Measurements from ENCODE around the gene DGKI. TPM values are rescaled to one million over a fixed set of nuclear protein-coding genes. Genes with fewer than 3 reads are reported as not detected.

The DGKI gene
- total RNA-seq, 1 experiment from 2014 or later: 0.79 TPM

DNA sequence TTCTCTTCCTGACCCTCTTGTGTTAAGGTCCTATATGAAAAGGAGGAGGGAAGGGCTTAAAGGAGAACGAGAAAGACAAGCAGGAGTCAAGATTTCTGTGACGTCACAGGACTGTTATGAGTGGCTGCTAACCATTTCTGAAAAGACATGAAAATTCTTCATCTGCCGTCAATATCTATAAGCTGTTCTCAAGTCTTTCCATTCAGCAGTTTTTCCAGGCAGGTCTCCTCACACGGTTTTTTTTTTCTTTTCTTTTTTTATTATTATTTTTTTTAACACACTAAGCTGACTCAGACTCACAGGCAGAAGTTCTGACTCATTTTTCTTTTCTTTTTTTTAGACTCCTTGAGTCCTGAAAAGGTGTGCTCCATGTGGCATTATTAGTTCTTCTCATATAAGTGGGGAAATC is 72.0 kb downstream of the DGKI start:
- ChIA-PET CTCF (no interaction called here), POLR2A (no interaction called here)
- Mint-ChIP-seq H3K36me3 (no peaks in the 10 kb centered on the region), H3K4me1 (peaks cover 10% of the 10 kb centered on the region), H3K27ac (no peak overlapping the region), H3K27me3 (ENCODE audit: low read depth) (no peaks in the 10 kb centered on the region), H3K4me3 (no peak overlapping the region), H3K9me3 (no peaks in the 10 kb centered on the region)
- ATAC-seq (no peak), DNase-seq (ENCODE audit: low spot score) (no peak)
- TF ChIP-seq HMGXB4 (CRISPR knock-in tag; IDR thresholded peaks at IDR 0.05) (no peak), FOXP1 (CRISPR knock-in tag; IDR thresholded peaks at IDR 0.05; ENCODE audit: borderline replicate concordance) (no peak), ESRRA (CRISPR knock-in tag; IDR thresholded peaks at IDR 0.05; ENCODE audit: borderline replicate concordance) (no peak), GABPB1 (CRISPR knock-in tag; IDR thresholded peaks at IDR 0.05) (no peak), CREB1 (CRISPR knock-in tag; IDR thresholded peaks at IDR 0.05) (no peak), ZNF425 (CRISPR knock-in tag; conservative IDR thresholded peaks at IDR 0.05) (no peak), NR1H2 (CRISPR knock-in tag; IDR thresholded peaks at IDR 0.05) (no peak), NFYB (CRISPR knock-in tag; conservative IDR thresholded peaks at IDR 0.05; ENCODE audit: low read depth) (no peak), ZNF416 (CRISPR knock-in tag; IDR thresholded peaks at IDR 0.05) (no peak), MAX (CRISPR knock-in tag; IDR thresholded peaks at IDR 0.05) (no peak), ZNF138 (CRISPR knock-in tag; conservative IDR thresholded peaks at IDR 0.05) (no peak), NFATC4 (CRISPR knock-in tag; IDR thresholded peaks at IDR 0.05) (no peak), TEAD4 (CRISPR knock-in tag; IDR thresholded peaks at IDR 0.05) (no peak), ZMAT4 (CRISPR knock-in tag; IDR thresholded peaks at IDR 0.05) (no peak), TCF7 (CRISPR knock-in tag; IDR thresholded peaks at IDR 0.05; ENCODE audit: low read depth) (no peak), JUN (CRISPR knock-in tag; IDR thresholded peaks at IDR 0.05) (no peak), JAZF1 (CRISPR knock-in tag; IDR thresholded peaks at IDR 0.05) (no peak), EMX1 (CRISPR knock-in tag; IDR thresholded peaks at IDR 0.05) (no peak)
- TF ChIP-seq, protein P1, sequence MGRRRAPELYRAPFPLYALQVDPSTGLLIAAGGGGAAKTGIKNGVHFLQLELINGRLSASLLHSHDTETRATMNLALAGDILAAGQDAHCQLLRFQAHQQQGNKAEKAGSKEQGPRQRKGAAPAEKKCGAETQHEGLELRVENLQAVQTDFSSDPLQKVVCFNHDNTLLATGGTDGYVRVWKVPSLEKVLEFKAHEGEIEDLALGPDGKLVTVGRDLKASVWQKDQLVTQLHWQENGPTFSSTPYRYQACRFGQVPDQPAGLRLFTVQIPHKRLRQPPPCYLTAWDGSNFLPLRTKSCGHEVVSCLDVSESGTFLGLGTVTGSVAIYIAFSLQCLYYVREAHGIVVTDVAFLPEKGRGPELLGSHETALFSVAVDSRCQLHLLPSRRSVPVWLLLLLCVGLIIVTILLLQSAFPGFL (CRISPR knock-in tag; IDR thresholded peaks at IDR 0.05; ENCODE audit: borderline replicate concordance): no peak
- TF ChIP-seq, protein P2, sequence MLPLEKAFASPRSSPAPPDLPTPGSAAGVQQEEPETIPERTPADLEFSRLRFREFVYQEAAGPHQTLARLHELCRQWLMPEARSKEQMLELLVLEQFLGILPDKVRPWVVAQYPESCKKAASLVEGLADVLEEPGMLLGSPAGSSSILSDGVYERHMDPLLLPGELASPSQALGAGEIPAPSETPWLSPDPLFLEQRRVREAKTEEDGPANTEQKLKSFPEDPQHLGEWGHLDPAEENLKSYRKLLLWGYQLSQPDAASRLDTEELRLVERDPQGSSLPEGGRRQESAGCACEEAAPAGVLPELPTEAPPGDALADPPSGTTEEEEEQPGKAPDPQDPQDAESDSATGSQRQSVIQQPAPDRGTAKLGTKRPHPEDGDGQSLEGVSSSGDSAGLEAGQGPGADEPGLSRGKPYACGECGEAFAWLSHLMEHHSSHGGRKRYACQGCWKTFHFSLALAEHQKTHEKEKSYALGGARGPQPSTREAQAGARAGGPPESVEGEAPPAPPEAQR (CRISPR knock-in tag; IDR thresholded peaks at IDR 0.05): no peak

GRCh38 chr7:137772748-137773147 is 74.0 kb downstream of the DGKI start:
- CTCF ChIA-PET: no interaction called here
- no peaks in the 10 kb centered on the region for H3K9me3 Mint-ChIP-seq

More at GRCh38 chr7:137772748-137773147, 74.0 kb downstream of the DGKI start:
- Mint-ChIP-seq H3K36me3 (no peaks in the 10 kb centered on the region), H3K27me3 (ENCODE audit: low read depth) (no peaks in the 10 kb centered on the region), H3K27ac (no peak overlapping the region), H3K4me1 (peaks cover 17% of the 10 kb centered on the region), H3K4me3 (no peak overlapping the region)
- TF ChIP-seq PRRX2 (CRISPR knock-in tag; IDR thresholded peaks at IDR 0.05) (no peak), ZNF121 (CRISPR knock-in tag; IDR thresholded peaks at IDR 0.05) (no peak), KAT7 (CRISPR knock-in tag; IDR thresholded peaks at IDR 0.05; ENCODE audit: borderline replicate concordance) (no peak), FOXJ3 (CRISPR knock-in tag; IDR thresholded peaks at IDR 0.05; ENCODE audit: borderline replicate concordance) (no peak), SOX15 (CRISPR knock-in tag; IDR thresholded peaks at IDR 0.05) (no peak), CREB1 (CRISPR knock-in tag; IDR thresholded peaks at IDR 0.05) (no peak), NR1H2 (CRISPR knock-in tag; IDR thresholded peaks at IDR 0.05) (no peak), RORB (CRISPR knock-in tag; IDR thresholded peaks at IDR 0.05) (no peak), ZNF425 (CRISPR knock-in tag; conservative IDR thresholded peaks at IDR 0.05) (no peak)
- TF ChIP-seq, protein P3, sequence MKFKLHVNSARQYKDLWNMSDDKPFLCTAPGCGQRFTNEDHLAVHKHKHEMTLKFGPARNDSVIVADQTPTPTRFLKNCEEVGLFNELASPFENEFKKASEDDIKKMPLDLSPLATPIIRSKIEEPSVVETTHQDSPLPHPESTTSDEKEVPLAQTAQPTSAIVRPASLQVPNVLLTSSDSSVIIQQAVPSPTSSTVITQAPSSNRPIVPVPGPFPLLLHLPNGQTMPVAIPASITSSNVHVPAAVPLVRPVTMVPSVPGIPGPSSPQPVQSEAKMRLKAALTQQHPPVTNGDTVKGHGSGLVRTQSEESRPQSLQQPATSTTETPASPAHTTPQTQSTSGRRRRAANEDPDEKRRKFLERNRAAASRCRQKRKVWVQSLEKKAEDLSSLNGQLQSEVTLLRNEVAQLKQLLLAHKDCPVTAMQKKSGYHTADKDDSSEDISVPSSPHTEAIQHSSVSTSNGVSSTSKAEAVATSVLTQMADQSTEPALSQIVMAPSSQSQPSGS (CRISPR knock-in tag; IDR thresholded peaks at IDR 0.05; ENCODE audit: borderline replicate concordance, low read depth): no peak
- DNase-seq (ENCODE audit: low spot score) (no peak), ATAC-seq (no peak)
- POLR2A ChIA-PET: no interaction called here
